NCI-H460 (cell line): ENCODE results near the gene SAMM50. TPM values are rescaled to one million over a fixed set of nuclear protein-coding genes. Genes with fewer than 3 reads are reported as not detected.

Experiments
- DNase-seq: peaks from one replicate; pipeline ENCODE4 v3.0.0-alpha.2; 2016; ENCODE audit warnings: low read depth; ENCODE audit errors: extremely low read depth
- total RNA-seq: library from RNA; depleted of rRNA; stranded (reverse); fragments of >200 nt; shearing (Covaris generic); gene quantifications from 2 replicates; pipeline ENCODE4 v1.2.3, GENCODE V29; 2014

The SAMM50 gene
- total RNA-seq, 1 experiment from 2014 or later, result 33.8 TPM

DNA sequence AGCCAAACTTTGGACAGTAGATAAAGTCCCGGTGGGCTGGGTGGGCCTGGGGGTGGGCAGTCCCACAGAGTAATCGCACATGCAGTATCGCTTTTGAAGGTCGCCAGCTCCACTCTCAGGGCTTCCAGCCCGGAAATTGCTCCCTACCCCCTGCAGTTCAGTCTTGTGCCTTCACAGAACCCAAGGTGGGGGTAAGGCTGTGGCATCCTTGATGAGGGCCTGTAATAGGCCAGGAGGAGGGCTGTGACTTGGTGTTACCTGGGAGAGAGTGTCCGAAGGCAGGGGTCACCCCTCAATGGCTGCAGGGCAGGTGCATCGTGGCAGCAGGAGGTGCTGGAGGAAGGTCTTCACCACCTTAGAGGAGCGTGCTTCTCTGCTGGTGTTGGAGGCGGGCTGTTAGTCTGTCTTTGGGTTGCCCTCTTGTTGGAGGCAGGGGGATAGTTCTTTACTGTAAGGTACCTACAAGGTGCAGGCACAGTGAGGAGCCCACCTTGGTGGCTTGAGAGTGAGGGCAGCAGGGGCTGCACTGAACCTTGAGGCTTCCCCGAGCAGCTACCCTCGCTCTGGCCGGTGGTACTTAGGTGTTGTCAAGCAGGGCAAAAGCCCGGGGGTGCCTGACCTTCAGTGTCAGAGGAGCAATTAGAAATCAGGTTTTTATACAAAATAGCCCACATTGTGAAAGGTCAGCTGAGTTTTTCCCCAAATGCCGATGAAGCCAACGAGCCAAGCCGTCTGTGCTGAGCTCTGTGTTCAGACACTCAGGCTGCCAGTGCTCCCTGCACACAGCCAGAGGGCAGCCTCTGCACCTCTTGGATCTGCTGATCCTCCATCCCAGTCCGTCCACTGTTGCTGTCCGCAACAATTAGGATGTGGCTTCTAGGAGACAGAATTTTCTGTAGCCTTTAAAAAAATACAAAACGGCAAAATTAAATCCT is 21.9 kb downstream of the SAMM50 start:
- DNase-seq, result no peak

DNA sequence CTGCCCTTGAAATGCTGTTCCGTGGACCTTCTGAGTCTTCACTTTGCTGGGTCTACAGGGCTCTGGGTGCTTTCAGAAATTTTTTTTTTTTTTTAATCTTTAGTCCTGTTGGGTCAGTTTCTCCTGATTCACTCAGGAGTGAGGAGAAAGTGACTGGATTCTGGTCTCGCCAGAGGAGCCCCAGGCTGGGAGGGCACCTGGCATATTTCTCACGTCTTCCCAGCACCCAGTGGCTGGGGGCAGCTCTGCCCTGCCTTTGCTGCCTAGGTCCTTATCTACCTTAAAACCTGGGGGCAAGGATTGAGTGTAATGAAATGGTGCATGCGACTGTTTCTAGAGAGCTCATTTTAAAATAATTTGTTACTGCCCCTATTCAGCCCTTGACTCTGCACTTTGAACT is 23.3 kb downstream of the SAMM50 start:
- DNase-seq, result no peak

DNA sequence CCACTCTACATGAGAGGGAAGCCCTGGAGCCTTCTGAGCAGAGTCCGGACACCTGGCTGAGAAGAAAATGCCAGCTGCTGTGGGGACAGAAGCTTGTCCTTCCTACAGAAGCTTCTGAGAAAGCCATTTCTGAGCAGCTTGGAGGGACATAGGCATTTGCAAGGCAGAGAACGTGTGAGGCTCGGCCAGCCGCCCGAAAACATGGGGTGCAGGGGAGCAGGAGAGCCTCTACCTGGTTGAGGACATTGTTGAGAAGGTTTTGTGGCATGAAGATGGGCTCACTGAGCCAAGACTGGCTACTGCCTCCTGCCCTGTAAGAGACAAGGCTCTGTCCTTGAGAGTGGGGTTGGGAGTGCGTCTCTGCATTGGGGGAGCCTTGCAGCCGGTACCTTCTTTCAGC is 25.3 kb downstream of the SAMM50 start:
- no peak for DNase-seq

DNA sequence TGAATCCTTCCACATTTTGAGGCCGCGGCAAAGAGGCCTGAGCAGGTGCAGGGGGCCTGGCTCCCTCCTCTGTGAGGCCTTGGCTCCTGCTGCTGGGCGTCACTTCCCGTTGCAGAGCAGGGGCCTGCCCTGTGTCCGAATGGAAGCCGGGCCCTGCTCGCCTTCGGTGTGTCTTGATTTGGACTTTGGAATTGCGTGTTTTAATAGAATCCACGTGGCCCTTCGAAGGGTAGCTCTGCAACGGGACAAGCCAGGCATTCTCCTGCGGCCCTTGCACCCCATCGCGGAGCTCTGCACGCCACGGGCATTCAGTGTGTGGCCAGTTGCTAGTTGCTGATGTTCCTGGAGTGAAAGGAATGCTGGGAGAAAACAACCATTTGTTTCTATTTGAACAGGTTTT is 25.8 kb downstream of the SAMM50 start:
- no peak for DNase-seq

DNA sequence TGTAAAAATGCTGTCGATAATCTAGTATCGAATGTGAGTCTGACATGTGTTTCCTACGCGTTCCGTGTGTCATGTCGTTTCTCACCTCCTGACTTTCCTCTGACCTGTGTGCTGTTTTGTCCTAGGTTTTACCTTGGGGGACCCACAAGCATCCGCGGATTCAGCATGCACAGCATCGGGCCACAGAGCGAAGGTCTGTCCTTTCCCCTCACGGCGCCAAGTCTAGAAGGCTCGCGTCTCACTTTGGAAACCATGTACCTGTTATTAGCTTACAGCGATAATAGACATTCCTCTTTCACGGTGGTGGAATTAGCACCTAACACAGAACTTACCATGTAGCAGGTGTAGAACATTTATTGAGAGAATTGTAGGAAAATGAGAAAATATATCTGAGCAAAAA is 28.6 kb downstream of the SAMM50 start:
- DNase-seq, result no peak

DNA sequence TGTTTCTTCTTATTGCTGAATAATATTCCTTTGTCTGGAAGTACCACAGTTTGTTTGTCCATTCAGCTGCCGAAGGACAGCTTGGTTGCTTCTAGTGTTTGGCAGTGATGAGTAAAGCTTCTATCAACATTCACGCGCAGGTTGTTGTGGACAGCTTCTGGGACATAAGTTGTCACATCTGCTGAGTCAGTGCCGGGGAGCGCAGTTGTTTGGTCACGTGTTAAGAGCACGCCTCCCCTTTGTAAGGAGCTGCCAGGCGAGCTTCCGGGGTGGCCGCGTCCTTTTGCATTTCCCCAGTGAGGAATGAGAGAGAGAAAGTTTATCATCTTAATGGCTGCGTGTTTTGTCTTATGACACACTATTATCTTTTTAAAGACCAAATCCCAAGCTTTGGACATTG is 30.3 kb downstream of the SAMM50 start:
- DNase-seq, result peak; percentile 54

DNA sequence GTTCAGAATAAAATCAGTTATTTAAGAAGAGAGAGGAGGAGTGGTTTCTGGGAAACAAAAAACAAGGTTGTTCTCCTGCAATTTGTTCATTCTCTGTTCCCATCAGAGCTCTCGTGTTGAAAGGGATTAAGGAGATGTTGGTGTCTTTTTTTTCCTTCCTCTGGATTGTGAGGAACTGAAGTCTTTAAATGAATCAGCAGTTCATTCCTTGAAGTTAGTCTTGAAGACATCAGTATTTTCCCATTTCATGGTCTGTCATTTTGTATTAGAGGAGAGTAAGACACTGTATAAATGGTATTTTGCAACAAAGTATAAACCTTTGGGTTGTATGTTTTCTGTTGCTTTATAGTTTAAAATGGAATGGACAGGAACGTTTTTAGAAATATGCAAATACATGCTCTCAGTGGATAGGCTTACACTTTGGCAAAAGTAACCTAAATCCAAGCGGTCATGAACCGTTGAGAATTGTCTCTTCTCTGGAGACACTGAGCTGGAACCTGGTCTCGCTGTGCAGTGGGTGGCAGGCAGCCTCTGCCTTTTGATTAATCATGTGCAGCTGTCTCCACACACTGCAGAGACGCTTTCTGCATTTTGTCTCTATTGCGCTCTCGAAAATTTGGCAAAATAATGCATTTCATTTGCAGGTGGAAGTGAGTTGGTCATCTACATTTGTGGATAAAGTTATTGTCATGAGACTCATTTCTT is 33.0 kb downstream of the SAMM50 start:
- no peak for DNase-seq

DNA sequence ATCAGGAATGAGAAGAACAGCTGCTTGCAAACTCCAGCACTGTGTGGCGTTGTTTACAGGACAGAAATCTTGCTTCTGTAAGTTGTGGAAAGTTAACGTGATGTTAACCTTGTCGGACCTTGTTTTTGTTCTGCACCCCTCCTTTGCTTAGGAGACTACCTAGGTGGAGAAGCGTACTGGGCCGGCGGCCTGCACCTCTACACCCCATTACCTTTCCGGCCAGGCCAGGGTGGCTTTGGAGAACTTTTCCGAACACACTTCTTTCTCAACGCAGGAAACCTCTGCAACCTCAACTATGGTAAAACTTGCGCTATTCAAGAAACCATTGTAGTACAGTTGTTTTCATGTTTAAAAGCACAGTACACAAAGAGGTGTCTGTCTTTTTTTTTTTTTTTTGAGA is 33.7 kb downstream of the SAMM50 start:
- DNase-seq, result no peak

DNA sequence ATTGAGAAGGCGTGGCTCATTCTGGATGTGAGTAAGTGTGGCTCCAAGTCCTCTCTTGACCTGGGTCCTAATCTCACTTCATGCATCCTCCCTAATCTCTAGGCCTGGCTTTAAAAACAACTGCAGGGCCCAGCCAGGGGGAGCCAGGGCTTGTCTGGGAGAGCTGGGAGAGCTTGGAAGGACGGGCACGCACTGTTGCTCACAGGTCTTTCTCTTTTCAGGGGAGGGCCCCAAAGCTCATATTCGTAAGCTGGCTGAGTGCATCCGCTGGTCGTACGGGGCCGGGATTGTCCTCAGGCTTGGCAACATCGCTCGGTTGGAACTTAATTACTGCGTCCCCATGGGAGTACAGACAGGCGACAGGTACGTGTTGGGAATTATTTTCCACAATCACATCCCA is 34.8 kb downstream of the SAMM50 start:
- DNase-seq, result no peak

DNA sequence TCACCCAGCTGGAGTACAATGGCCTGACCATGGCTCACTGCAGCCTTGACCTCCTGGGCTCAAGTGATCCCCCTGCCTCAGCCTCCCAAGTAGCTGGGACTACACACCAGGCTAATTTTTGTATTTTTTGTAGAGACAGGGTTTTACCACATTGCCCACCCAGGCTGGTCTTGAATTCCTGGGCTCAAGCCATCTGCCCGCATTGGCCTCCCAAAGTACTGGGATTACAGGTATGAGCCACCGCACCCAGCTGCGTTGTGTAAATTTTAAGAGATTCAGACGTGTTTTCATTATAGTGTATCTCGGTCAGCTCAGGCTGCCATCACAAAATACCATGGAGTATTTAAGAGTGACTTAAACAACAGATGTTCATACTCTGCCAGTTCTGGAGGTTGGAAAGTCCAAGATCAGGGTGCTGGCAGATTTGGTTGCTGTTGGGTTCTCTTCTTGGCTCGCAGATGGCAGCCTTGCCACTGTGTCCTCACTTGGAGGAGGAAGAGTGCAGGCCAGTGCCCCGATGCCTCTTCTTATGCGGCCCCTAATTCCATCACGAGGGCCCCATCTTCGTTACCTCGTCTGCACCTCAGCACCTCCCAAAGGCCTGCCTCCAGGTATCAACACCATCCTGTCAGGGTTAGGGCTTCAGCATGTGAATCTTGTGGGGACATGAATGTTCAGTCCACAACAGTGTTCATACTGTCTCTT is 36.2 kb downstream of the SAMM50 start:
- DNase-seq, result no peak

DNA sequence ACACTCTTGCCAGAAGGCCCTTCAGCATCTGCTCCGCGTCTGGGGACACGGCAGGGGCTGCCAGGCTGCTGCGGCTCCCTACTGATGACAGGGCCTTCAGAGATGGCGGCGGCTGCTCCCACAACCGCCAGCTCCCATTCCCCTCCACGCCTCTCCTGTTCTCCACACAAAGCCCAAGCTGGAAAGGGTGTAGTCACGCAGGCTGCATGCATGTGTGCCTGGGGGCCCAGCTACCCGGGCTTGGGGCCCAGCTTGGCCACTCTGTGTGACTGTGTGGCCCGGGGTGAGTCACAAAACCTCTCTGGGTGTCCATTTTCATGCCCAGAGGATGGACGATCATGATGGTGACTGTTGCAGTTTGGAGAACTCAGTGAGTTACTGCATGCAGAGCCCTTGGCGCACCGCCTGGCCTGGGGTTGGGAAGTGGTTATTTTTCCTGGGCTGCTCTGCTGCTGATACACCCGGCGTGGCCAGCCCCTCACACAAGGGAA is 37.1 kb downstream of the SAMM50 start:
- no peak for DNase-seq

DNA sequence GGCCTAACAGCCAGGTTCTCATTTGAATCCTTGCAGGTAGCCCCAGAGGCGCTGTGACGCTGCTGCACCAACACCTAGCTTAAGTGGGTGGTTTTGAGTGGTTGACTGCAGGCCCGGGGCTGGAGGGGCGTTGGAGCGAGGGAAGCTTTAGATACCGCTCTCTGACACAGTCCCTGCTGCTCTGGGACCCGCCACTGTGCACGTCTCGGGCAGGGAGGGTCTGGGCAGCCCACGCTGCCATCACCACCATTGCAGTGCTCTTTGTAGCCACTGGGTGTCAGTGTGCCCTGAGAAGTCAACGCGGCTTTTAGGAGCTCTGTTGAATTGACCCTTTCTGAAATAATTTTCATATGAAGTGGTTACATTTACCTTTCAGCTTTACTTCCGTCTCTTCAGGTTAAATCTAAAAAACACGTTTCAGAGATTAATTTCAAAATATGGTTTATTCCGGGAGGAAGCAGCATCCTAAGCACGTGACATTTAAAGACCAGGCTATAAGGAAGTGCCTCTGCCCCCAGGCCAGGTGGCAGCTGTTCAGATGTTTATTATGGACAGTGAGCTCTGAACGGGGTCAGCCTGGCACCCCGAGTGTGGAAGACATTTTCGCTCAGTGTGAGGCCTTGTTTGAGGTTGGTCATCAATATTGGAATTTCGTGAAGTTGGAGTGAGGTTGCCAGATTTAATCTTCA is 38.0 kb downstream of the SAMM50 start:
- peak; percentile 28 for DNase-seq

DNA sequence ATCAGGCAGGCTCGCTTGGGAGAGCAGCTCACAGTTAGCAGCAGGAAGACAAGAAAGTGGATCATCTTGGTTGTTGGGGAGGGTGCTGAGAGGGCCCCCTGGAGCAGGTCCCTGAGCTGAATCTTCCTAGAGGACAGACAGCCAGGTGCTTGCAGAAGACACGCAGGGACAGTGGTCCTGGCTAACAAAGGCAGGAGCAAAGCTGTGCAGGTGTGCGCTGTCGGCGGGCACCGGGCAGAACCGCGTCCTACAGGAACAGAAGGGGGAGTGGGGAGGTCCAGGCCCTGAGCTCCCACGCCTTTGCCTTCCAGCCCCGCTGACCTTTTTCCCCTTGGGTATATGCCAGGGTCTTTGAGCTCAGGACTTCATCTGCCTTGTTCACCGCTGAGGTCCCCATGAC is 38.8 kb downstream of the SAMM50 start:
- DNase-seq, result no peak

DNA sequence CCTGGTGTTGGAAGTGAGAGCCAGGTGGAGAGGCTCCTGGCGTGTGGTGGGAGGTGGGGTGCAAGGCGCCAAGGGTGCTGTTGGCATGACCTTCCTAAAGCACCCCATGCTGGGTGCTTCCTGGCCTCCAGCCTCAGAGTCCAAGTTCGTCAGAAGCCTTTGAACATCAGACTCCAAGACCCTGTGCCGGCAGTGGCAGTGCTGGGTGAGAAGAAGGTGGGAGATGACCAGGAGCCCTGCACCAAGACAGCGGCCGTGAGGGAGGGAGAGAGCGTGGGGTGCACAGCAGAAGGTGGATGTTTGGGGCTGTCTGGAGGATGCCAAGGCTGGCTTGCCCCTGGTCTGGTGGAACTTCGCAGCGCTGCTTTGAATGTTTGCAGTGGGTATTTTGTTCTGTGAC is 39.2 kb downstream of the SAMM50 start:
- DNase-seq, result no peak

DNA sequence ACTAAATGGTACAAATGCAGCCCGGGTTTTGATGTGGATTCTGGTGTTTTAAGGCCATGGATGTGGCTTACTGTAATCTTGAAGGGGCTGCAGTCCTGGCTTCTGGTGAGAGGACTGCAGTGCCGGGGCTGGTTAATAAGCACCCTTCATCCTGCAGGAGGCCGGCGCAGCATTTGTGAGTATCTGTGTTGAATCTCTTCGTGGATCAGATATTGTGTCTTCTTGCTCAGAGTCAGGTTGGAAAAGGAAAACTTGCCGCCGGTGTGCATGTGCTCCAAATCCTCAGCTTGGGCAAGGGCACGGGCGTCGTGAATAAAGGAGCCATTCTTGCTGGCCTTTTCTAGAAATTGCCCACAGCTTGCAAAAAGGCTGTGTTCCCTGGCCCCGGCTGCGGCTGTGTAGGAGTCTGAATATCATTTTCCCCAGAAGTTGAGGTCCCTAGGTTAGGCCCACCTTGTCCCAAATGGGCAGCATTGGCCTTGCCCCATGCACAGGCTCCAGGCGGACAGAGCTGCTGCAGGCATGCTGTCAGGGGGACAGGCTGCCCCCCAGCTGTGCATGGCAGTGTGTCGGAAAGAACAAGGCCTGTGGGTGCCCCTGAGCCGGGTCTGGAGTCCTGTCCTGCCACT is 39.9 kb downstream of the SAMM50 start:
- DNase-seq, result no peak

DNA sequence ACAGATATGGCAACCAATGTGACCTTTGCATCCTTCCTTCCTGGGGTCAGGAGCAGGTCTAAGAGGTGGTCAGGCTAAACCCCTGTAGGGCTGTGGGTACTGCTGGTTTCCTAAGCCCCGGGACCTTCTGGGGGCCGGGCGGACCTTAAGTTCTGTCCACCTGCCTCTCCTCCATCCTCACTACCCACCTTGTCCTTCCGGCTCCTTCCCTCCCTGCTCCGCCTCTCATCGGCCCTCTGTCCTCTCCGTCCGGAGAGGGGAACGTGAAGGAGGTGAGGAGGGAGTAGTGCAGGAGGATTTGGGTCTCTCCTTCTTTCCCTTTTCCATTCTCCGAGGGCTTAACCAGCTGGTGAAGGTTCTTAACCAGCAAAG is 40.5 kb downstream of the SAMM50 start:
- DNase-seq, result no peak

DNA sequence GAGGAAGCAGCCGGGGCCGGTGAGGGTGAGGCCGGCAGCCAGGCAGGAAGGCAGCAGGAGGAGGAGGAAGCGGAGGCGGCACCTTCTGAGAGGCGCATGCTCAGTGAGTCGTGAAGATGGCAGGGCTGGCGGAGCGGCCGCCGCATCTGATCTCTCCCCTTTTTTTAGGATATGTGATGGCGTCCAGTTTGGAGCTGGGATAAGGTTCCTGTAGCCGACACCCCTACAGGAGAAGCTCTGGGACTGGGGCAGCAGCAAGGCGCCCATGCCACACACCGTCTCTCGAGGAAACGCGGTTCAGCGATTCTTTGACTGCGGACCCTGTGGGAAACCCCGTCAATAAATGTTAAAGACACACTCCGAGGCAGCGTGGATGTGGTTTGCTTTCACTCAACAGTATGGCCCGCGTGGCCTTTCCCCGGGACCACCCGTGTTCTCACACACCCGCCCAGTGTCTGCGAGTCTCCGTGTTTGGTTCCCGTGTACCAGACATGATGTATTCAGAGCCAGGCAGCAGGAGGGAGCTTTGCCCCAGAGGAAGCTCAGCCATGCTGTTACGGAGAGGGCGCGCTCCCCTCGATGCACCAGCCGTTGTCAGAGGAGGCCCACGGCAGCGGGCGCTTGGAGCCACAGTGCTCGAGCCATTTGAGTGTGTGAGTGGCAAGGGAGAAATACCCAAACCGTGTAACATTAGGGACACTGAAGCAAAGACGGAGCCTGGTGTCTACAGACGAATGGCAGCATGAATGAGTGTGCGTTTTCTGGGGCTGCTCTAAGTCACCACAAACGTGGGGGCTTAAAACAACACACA is 41.1 kb downstream of the SAMM50 start:
- no peak for DNase-seq

DNA sequence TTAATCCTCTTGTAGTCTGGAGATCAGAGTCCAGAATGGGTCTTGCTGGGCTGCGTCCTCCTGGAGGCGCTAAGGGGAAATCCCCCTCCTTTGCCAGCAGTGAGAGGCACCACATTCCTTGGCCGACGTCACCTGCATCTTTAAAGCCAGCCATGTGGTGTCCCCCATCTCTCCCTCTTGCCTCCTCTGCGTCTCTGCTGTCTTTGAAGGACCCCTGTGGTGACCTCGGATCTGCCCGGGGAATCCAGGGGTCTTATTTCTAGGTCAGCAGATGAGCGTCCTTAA is 41.7 kb downstream of the SAMM50 start:
- no peak for DNase-seq

DNA sequence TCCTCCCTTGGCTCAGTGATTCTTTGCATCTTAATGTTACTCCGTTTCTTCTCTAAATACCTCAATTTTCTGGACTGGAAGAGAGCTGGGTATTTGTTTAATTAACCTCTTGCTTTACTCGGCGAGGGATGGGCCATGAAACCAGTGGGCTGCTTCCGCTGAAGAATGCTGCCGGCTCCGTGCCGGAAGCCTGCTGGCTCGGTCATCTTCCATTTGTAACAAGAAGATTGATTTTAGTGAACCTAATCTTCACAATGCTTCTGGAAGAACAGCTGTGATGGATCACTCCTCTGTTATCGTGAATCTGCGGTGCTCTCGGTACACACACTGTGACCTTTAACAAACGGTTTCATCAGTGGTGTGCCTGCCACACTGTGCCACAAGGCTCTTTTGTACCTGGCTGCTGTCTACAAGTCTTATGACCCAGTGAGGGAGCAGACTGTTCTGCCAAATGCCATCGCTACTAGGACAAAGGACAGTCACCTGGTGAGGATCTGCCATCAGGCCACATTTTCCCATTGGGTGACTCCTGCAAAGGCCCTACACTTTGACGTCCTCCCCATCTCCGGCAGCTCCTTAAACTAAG is 43.5 kb downstream of the SAMM50 start:
- DNase-seq, result no peak
